Endodermal cell (in vitro differentiated cells): ENCODE measurements around the gene HTR2A. TPM values are rescaled to one million over a fixed set of nuclear protein-coding genes. Genes with fewer than 3 reads are reported as not detected.

Source experiments
- DNase-seq: peaks from one replicate; pipeline ENCODE4 v3.0.0-alpha.2; 2017
- H3K27ac ChIP-seq: 2 replicates; pipeline ENCODE4 v1.5.1; 2013; ENCODE audit warnings: mild to moderate bottlenecking, low read depth, low read length, moderate library complexity
- H3K27me3 ChIP-seq: 2 replicates; pipeline ENCODE4 v1.6.1; 2013; ENCODE audit warnings: mild to moderate bottlenecking, low read length, moderate library complexity; ENCODE audit not compliant: insufficient read depth, control insufficient read depth, poor library complexity, severe bottlenecking
- H3K36me3 ChIP-seq: 2 replicates; pipeline ENCODE4 v1.7.0; 2013; ENCODE audit warnings: mild to moderate bottlenecking, low read length, moderate library complexity; ENCODE audit not compliant: control insufficient read depth, insufficient read depth
- H3K4me1 ChIP-seq: one replicate; pipeline ENCODE4 v1.7.0; 2013; ENCODE audit warnings: low read length; ENCODE audit not compliant: control insufficient read depth, insufficient read depth
- H3K4me3 ChIP-seq: 2 replicates; pipeline ENCODE4 v1.5.1; 2013; ENCODE audit warnings: mild to moderate bottlenecking, low read length, moderate library complexity
- H3K9ac ChIP-seq: 2 replicates; pipeline ENCODE4 v1.6.1; 2013; ENCODE audit warnings: mild to moderate bottlenecking, low read length, moderate library complexity; ENCODE audit not compliant: poor library complexity, severe bottlenecking; ENCODE audit errors: extremely low read depth
- H3K9me3 ChIP-seq: 2 replicates; pipeline ENCODE4 v1.6.1; 2013; ENCODE audit warnings: mild to moderate bottlenecking, low read length, moderate library complexity; ENCODE audit not compliant: control insufficient read depth
- H3K27ac Mint-ChIP-seq: 2 replicates; pipeline ENCODE4 v1.8.0; 2020; ENCODE audit warnings: mixed read lengths
- H3K27me3 Mint-ChIP-seq: 2 replicates; pipeline ENCODE4 v1.8.0; 2021; ENCODE audit warnings: mild to moderate bottlenecking, mixed read lengths; ENCODE audit not compliant: insufficient read depth
- H3K36me3 Mint-ChIP-seq: 2 replicates; pipeline ENCODE4 v1.8.0; 2020; ENCODE audit warnings: low read depth, mixed read lengths
- H3K4me1 Mint-ChIP-seq: 2 replicates; pipeline ENCODE4 v1.8.0; 2020; ENCODE audit warnings: mixed read lengths
- H3K4me3 Mint-ChIP-seq: 2 replicates; pipeline ENCODE4 v1.8.0; 2020; ENCODE audit warnings: mild to moderate bottlenecking, moderate library complexity, mixed read lengths
- H3K9me3 Mint-ChIP-seq: 2 replicates; pipeline ENCODE4 v1.8.0; 2020; ENCODE audit warnings: mild to moderate bottlenecking, mixed read lengths
- WGBS, 2 experiments: methylation state at CpG; one replicate each; pipeline versions ENCODE4 v1.1.5 to v1.1.7; 2013; ENCODE audit warnings: missing lambda C conversion rate in 2 of 2, mixed read lengths in 1 of 2; ENCODE audit not compliant: insufficient coverage in 1 of 2, insufficient read length in 1 of 2; 5-methylcytosine and 5-hydroxymethylcytosine counted together
- total RNA-seq, 2 donors: library from RNA; stranded (reverse); fragmentation: NEBNext Ultra II Directional in 1 of 2; extraction: Animal tissue kit (Norgen Biotek cat#: 25700) in 1 of 2; gene quantifications; 2 replicates in 1 of 2; 3 replicates in 1 of 2; pipeline ENCODE4 v1.2.1, GENCODE V29; 2021
- TF ChIP-seq, protein P1 (sequence below): fragments of 200-600 bp; sonication (generic); conservative IDR thresholded peaks from 2 replicates; pipeline ENCODE4 v1.5.0; 2021; ENCODE audit warnings: antibody characterized with exemption, mild to moderate bottlenecking

HTR2A gene
- total RNA-seq, 2 donors from 2014 or later = not detected

DNA sequence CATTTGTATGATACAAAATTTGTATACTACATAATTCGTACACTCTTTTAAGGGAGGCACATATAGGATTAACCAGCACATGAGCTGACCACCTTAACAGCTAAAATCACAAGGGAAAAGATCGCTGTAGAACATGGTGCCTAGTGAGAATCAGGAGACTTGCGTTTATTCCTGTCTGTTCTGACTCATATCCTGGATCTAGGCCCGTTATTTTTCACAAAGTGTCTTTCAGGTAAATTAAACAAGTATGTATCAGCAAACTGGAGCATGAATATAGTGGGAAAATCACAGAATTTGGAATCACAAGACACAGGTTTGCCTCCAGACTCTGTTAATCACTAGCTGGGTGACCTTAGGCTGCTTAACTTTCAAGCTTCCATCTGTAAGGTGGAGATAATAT is 52.4 kb downstream of the HTR2A start:
- DNase-seq = no peak
- WGBS, 2 experiments = 82 to 89% methylated on average over 3 to 4 of the region's 4 CpGs

DNA sequence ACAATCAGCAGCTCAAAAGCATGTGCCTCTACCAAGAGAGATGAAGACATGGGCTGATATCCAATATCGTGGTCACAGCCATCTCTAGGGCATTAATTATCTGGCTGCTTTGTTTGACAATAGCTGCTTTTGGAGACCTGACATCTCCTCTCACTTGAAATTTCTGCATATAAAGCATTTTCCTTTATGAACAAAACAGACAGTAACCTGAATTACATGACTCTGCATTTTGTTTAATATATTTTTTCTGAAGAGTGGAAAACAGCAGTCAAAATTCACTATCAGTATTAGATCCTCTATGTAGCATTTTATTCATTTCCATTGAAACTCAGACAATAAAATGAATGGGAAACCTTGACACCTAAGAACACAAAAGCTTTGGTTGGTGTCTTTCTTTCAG is 57.5 kb downstream of the HTR2A start:
- H3K4me3 ChIP-seq = no peak overlapping the region
- Mint-ChIP-seq H3K27me3 (no peaks in the 10 kb centered on the region), H3K4me3 (no peak overlapping the region), H3K4me1 (no peaks in the 10 kb centered on the region), H3K9me3 (no peaks in the 10 kb centered on the region), H3K36me3 (no peaks in the 10 kb centered on the region), H3K27ac (no peak overlapping the region)
- TF ChIP-seq, protein P1, sequence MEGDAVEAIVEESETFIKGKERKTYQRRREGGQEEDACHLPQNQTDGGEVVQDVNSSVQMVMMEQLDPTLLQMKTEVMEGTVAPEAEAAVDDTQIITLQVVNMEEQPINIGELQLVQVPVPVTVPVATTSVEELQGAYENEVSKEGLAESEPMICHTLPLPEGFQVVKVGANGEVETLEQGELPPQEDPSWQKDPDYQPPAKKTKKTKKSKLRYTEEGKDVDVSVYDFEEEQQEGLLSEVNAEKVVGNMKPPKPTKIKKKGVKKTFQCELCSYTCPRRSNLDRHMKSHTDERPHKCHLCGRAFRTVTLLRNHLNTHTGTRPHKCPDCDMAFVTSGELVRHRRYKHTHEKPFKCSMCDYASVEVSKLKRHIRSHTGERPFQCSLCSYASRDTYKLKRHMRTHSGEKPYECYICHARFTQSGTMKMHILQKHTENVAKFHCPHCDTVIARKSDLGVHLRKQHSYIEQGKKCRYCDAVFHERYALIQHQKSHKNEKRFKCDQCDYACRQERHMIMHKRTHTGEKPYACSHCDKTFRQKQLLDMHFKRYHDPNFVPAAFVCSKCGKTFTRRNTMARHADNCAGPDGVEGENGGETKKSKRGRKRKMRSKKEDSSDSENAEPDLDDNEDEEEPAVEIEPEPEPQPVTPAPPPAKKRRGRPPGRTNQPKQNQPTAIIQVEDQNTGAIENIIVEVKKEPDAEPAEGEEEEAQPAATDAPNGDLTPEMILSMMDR = no peak
- H3K4me1 ChIP-seq = no peaks in the 10 kb centered on the region
- DNase-seq = no peak
- no peak overlapping the region for H3K27ac ChIP-seq
- H3K27me3 ChIP-seq = peaks cover 6% of the 10 kb centered on the region
- H3K9me3 ChIP-seq = no peaks in the 10 kb centered on the region
- no peak overlapping the region for H3K9ac ChIP-seq
- H3K36me3 ChIP-seq = no peaks in the 10 kb centered on the region
- 97 to 100% methylated on average over 1 of the region's 1 CpG for WGBS, 2 experiments

More for the DNA sequence above, 52.4 kb downstream of the HTR2A start:
- no peak overlapping the region for H3K27ac Mint-ChIP-seq
- no peak overlapping the region for H3K4me3 Mint-ChIP-seq
- no peaks in the 10 kb centered on the region for H3K4me1 Mint-ChIP-seq
- no peaks in the 10 kb centered on the region for H3K9me3 Mint-ChIP-seq
- H3K27ac ChIP-seq = no peak overlapping the region
- no peaks in the 10 kb centered on the region for H3K27me3 Mint-ChIP-seq
- H3K36me3 ChIP-seq = no peaks in the 10 kb centered on the region
- H3K4me1 ChIP-seq = no peaks in the 10 kb centered on the region
- no peak overlapping the region for H3K4me3 ChIP-seq
- no peak overlapping the region for H3K9ac ChIP-seq
- no peaks in the 10 kb centered on the region for H3K36me3 Mint-ChIP-seq
- H3K9me3 ChIP-seq = no peaks in the 10 kb centered on the region
- no peaks in the 10 kb centered on the region for H3K27me3 ChIP-seq
- TF ChIP-seq, protein P1 = no peak

DNA sequence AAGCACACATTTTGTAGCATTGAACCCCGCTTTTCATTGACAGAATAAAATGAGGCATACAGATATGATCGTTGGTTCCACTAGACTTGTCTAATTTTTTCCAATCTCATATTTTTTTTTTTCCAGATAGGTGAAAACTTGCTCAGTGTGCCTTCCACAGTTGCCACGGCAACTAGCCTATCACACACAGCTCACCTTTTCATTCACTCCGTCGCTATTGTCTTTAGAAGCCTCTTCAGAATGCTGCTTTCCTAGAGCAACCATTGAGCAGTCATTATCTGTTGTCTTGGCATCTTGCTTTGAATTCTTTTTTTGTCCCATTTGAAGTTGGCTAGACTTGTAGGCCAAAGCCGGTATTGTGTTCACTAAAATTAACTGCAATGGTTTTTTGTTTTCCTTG is 62.2 kb downstream of the HTR2A start:
- no peak overlapping the region for H3K27ac ChIP-seq
- H3K4me1 ChIP-seq = no peaks in the 10 kb centered on the region
- H3K9me3 ChIP-seq = no peaks in the 10 kb centered on the region
- no peak overlapping the region for H3K4me3 ChIP-seq
- Mint-ChIP-seq H3K36me3 (no peaks in the 10 kb centered on the region), H3K4me3 (no peak overlapping the region), H3K4me1 (no peaks in the 10 kb centered on the region), H3K9me3 (no peaks in the 10 kb centered on the region), H3K27ac (no peak overlapping the region), H3K27me3 (no peaks in the 10 kb centered on the region)
- TF ChIP-seq, protein P1 = no peak
- H3K36me3 ChIP-seq = no peaks in the 10 kb centered on the region
- 90 to 91% methylated on average over 6 of the region's 6 CpGs for WGBS, 2 experiments
- DNase-seq = no peak
- H3K27me3 ChIP-seq = peaks cover 6% of the 10 kb centered on the region
- H3K9ac ChIP-seq = no peak overlapping the region
